HEK293T (cell line): ENCODE measurements around the gene KCNRG.

ENCODE experiments used
- ARNT ChIP-seq: fragments of 450-650 bp; IDR thresholded peaks from 2 replicates; pipeline ENCODE4 v1.6.1; 2017; ENCODE audit warnings: mild to moderate bottlenecking
- BHLHE40 ChIP-seq: fragments of 450-650 bp; IDR thresholded peaks from 2 replicates; pipeline ENCODE4 v1.6.1; 2016; ENCODE audit warnings: mild to moderate bottlenecking, moderate library complexity, borderline replicate concordance
- CTBP1 ChIP-seq: fragments of 450-650 bp; IDR thresholded peaks from 2 replicates; pipeline ENCODE4 v1.6.1; 2016; ENCODE audit warnings: borderline replicate concordance
- ELF4 ChIP-seq: fragments of 450-650 bp; IDR thresholded peaks from 2 replicates; pipeline ENCODE4 v1.6.1; 2017; ENCODE audit warnings: antibody characterized with exemption
- FOXA1 ChIP-seq: fragments of 450-650 bp; IDR thresholded peaks from 2 replicates; pipeline ENCODE4 v1.6.1; 2016; ENCODE audit warnings: mild to moderate bottlenecking
- FOXK2 ChIP-seq: fragments of 450-650 bp; IDR thresholded peaks from 2 replicates; pipeline ENCODE4 v1.6.1; 2016; ENCODE audit warnings: mild to moderate bottlenecking
- FOXM1 ChIP-seq: fragments of 450-650 bp; IDR thresholded peaks from 2 replicates; pipeline ENCODE4 v1.6.1; 2017; ENCODE audit warnings: mild to moderate bottlenecking, borderline replicate concordance
- HDGF ChIP-seq: fragments of 450-650 bp; IDR thresholded peaks from 2 replicates; pipeline ENCODE4 v1.6.1; 2017; ENCODE audit warnings: antibody characterized with exemption, borderline replicate concordance
- LEF1 ChIP-seq: fragments of 450-650 bp; IDR thresholded peaks from 2 replicates; pipeline ENCODE4 v1.6.1; 2017; ENCODE audit warnings: mild to moderate bottlenecking, borderline replicate concordance
- PKNOX1 ChIP-seq: fragments of 450-650 bp; IDR thresholded peaks from 2 replicates; pipeline ENCODE4 v1.6.1; 2016
- SP1 ChIP-seq: fragments of 450-650 bp; IDR thresholded peaks from 2 replicates; pipeline ENCODE4 v1.6.1; 2017
- SUZ12 ChIP-seq: fragments of 450-650 bp; IDR thresholded peaks from 2 replicates; pipeline ENCODE4 v1.6.1; 2016; ENCODE audit warnings: mild to moderate bottlenecking
- TARDBP ChIP-seq: fragments of 450-650 bp; IDR thresholded peaks from 2 replicates; pipeline ENCODE4 v1.6.1; 2016
- ZNF384 ChIP-seq: fragments of 450-650 bp; IDR thresholded peaks from 2 replicates; pipeline ENCODE4 v1.6.1; 2016

GRCh38 chr13:50038266-50038665 is 23.0 kb downstream of the KCNRG start:
- TF ChIP-seq HDGF = no peak
- no peak for TF ChIP-seq ZNF384
- no peak for TF ChIP-seq ARNT
- no peak for TF ChIP-seq FOXA1
- TF ChIP-seq PKNOX1 = no peak
- TF ChIP-seq BHLHE40 = no peak
- no peak for TF ChIP-seq SP1
- TF ChIP-seq FOXK2 = no peak
- TF ChIP-seq CTBP1 = no peak
- TF ChIP-seq SUZ12 = no peak
- no peak for TF ChIP-seq FOXM1
- no peak for TF ChIP-seq LEF1
- no peak for TF ChIP-seq TARDBP
- no peak for TF ChIP-seq ELF4
